GM12872 (cell line): Measurements from ENCODE around the gene CSPG4.

ENCODE experiments used
- TF ChIP-seq, protein P1 (sequence below): IDR thresholded peaks from 3 replicates; pipeline ENCODE4 v1.5.1; 2011; ENCODE audit warnings: low read depth, mild to moderate bottlenecking, low read length, moderate library complexity; ENCODE audit not compliant: insufficient read depth

Gene CSPG4

DNA sequence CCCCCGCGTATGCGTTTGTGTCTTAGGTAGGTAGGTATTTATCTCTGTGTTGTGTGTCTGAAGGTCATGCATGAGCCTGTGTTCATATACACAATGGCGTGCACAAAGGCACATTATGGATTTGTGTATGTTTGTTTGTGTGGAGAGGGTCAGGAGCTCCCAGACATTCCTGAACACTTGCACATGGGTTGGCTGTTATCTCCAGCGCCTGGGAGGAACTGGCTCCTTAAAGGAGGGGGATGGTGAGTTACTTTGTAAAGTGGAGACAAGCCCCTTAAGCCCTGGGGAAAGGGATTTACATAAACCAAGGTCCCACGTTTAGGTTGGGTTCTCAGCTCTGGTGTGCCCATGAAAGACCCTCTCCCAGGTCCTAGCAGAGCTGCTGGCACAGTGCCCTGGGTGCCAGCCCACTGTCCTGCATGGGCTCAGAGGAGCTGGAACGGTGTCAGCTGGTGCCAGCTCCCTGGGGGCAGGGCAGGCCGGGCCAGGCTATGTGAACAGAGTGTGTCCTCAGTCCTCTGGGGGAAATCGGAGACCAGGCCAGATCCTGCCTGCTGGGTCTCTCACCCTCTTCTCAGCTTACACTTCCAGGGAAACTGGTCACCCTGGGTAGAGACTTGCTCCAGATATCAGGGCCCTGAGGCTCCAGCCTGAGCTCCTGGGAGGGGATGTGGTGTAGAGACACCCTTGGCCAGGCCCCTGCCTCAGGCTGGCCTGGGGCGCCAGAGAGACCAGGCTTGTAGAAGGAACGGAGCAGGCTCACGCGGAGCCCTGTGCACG is 39.8 kb downstream of the CSPG4 start:
- TF ChIP-seq, protein P1, sequence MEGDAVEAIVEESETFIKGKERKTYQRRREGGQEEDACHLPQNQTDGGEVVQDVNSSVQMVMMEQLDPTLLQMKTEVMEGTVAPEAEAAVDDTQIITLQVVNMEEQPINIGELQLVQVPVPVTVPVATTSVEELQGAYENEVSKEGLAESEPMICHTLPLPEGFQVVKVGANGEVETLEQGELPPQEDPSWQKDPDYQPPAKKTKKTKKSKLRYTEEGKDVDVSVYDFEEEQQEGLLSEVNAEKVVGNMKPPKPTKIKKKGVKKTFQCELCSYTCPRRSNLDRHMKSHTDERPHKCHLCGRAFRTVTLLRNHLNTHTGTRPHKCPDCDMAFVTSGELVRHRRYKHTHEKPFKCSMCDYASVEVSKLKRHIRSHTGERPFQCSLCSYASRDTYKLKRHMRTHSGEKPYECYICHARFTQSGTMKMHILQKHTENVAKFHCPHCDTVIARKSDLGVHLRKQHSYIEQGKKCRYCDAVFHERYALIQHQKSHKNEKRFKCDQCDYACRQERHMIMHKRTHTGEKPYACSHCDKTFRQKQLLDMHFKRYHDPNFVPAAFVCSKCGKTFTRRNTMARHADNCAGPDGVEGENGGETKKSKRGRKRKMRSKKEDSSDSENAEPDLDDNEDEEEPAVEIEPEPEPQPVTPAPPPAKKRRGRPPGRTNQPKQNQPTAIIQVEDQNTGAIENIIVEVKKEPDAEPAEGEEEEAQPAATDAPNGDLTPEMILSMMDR, result no peak

DNA sequence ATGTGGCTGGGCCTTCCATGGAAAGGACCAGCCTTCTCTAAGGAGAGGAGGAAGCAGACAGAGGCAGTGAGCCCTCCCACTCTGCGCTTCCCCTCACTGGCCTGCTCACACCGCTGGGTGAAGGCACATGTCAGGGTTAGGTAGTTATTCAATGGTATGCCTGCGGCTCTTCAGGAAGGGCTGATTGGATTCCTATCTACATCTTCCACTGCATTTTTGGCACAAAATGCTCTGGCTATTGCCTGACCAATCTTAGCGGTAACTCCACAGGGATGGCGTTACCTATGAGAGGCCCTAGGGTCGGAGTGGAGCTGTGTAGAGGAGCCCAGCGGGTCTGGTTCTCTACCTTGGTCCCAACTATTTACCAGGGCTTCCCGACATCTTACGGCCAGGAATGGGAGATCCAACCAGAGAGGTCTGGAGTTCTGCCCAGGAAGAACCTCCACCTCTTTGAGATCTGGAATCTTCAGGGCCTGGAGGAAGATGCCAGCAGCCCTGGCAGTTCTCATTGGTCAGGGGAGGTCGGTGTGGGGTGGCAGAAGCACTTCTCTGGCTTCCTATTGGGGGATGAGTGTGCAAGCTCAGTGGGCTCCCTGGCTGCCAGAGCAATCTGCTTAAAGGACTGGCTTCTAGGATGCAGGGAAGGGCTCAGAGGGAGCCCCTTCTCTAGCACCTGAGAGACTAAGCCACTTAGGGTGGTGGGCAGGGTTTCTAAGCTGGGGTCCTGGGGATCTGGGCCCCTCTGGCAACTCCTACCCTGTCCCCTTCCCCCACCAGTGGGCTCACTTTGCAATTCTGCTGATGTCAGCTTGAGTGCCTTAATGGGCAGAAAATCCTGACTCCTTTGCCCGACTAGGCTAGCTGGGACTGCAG is 40.7 kb downstream of the CSPG4 start:
- TF ChIP-seq, protein P1, result no peak

DNA sequence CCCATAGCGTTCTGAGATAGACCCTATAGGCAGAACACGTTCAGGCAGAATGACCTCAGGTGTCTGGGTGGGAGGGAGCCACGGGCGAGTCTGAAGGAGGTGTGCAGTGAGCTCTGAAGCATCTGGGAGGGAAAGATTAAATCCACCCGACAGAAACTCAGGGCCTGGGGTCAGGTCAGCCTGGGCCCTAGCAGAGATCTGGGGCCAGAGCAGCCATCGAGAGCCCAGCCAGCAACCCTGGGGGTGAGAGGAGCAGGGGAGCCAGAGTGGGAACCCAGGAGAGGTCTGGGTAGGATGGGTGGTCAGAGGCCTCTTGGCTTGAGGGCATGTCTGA is 42.8 kb downstream of the CSPG4 start:
- TF ChIP-seq, protein P1, result no peak

DNA sequence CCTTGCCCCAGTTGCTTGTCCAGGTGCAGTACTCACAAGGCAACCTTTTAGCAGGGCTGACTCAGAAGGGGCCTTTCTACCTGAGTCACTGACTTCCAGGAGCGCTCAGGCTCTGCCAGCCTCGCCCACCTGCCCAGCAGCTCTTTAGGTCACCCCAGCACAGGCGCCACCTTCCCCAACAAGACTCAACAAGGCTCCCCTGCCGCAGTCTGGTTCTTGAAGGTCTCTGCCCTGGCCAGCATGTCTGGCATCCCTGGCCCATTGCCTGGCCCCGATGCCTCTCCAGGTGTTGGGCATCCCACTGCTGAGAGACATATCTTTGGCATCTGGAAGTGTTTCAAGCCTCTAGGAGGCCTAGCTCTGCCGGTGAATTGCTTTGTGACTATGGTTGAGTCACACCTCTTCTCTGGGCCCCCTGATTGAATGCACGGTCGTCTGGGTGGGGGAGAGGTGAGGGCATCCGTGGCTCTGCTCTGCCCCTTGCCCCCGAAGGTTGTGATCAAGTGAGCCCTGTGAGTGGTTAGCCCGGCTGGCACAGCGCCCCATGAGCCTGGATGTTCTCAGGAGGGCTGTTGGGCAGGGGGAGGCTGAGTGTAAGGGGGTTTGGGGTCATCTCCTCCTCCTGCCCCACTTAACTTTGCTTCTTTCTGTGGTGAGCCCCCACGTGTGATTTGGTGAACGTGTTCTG is 43.3 kb downstream of the CSPG4 start:
- TF ChIP-seq, protein P1, result no peak

DNA sequence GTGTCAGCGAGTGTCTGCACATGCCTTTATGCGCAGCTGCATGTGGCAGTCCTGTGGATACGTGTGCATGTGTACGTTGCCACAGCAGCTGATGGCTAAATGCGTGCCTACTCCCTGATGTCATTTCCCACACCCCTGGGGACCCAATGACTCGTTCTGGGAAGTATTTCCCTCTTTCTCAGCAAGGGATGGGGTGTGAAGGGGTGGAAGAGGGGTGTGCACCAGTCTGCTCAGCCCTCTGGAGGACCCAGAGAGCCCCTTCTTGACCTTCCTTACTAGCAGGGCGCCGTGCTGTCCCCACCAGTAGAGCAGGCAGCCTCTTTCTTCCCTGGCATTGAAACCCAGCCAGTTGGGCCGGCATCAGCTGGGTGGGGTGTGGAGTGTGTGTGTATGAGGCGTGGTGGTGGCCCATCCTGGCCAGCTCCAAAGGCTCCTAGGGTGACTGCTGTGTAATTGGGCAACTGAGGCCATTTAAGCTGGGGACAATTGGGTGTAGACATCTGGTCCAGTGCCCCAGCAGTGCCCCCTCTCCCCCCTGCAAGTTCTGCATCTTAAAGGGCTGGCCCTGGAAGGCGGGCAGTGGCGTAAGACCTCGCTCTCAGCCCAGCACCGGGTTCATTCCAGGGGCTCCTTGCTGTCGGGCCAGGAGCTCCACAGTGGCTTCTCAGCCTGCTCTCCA is 45.7 kb downstream of the CSPG4 start:
- TF ChIP-seq, protein P1, result no peak

DNA sequence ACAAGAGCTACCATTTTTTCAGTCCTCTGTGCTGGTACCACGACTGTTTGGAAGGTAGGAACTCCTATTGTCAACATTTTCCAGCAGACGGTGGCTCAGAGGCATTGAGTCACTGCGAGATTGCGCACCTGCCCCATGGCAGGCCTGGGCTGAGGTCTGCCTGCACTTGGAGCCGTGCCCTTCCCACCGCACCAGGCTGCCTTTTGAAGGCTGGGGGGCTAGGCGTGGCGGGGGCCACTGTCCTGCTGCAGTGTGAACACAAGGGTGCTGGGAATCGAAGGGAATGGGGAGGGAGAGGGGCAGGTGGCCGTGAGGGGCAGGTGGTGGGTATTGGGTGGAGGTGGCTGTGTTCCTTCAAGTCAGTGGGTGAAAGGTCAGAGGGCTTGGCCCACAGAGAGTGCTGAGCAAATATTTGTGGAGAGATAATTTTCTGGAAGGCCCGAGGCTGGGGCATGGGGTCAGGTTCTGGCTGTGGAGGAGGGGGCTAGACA is 48.7 kb downstream of the CSPG4 start:
- TF ChIP-seq, protein P1, result no peak
